IMR-90 (cell line): Measurements from ENCODE around the gene ATOH8. TPM values are rescaled to one million over a fixed set of nuclear protein-coding genes. Genes with fewer than 3 reads are reported as not detected.

Source experiments
- ATAC-seq: fragments of 200-7000 bp; cut with Tn5 transposase; 2 replicates; pipeline ENCODE4 v1.9.1; 2020; ENCODE audit warnings: low read depth, mild to moderate bottlenecking, moderate library complexity
- BruUV-seq: library from RNA; stranded (reverse); fragments of 400-500 nt; replicated peaks from 2 replicates; lab custom pipeline; 2021; lab: Mats Ljungman, UMichigan
- CTCF ChIA-PET: fragments of 300-600 bp; formaldehyde crosslinking; extraction: SDS; loops from one replicate; lab custom pipeline; 2021; ENCODE audit warnings: antibody characterized with exemption; lab: Yijun Ruan, JAX
- POLR2A ChIA-PET: fragments of 300-600 bp; sonication (Branson Sonifier 250); formaldehyde crosslinking; loops from one replicate; lab custom pipeline; 2022; ENCODE audit warnings: antibody characterized with exemption; ENCODE audit not compliant: unreplicated experiment; lab: Charles Lee
- DNase-seq: peaks from one replicate; pipeline ENCODE4 v3.0.0; 2013
- H2AFZ ChIP-seq: replicated peaks from 2 replicates; pipeline ENCODE3; 2013; ENCODE audit warnings: low read length, mild to moderate bottlenecking; ENCODE audit not compliant: poor library complexity
- H2AK5ac ChIP-seq: 2 replicates; pipeline ENCODE4 v1.6.1; 2013; ENCODE audit warnings: low read depth, low read length, inconsistent platforms
- H2AK9ac ChIP-seq: replicated peaks from 2 replicates; pipeline ENCODE3; 2013; ENCODE audit warnings: mild to moderate bottlenecking, low read depth, low read length, moderate library complexity; ENCODE audit not compliant: poor library complexity
- H2BK120ac ChIP-seq: 2 replicates; pipeline ENCODE4 v1.6.1; 2013; ENCODE audit warnings: low read depth, low read length, inconsistent platforms
- H2BK15ac ChIP-seq: 3 replicates; pipeline ENCODE4 v1.6.1; 2013; ENCODE audit warnings: low read depth, low read length, inconsistent platforms
- H2BK20ac ChIP-seq: 2 replicates; pipeline ENCODE4 v1.6.1; 2013; ENCODE audit warnings: low read depth, mild to moderate bottlenecking, inconsistent platforms, low read length, moderate library complexity
- H2BK5ac ChIP-seq: 2 replicates; pipeline ENCODE4 v1.6.1; 2013; ENCODE audit warnings: mild to moderate bottlenecking, low read depth, low read length, inconsistent platforms; ENCODE audit not compliant: poor library complexity, severe bottlenecking
- H3K14ac ChIP-seq: replicated peaks from 2 replicates; pipeline ENCODE4 v1.6.1; 2013; ENCODE audit warnings: low read depth, low read length, inconsistent platforms
- H3K18ac ChIP-seq: 2 replicates; pipeline ENCODE4 v1.6.1; 2013; ENCODE audit warnings: low read depth, low read length, control low read depth
- H3K23ac ChIP-seq: 2 replicates; pipeline ENCODE4 v1.6.1; 2013; ENCODE audit warnings: low read depth, low read length, inconsistent platforms
- H3K27ac ChIP-seq: 2 replicates; pipeline ENCODE4 v1.5.1; 2013; ENCODE audit warnings: mild to moderate bottlenecking, control low read depth, low read length; ENCODE audit not compliant: insufficient read depth
- H3K27me3 ChIP-seq: 2 replicates; pipeline ENCODE4 v1.6.1; 2013; ENCODE audit warnings: low read length; ENCODE audit not compliant: control insufficient read depth, insufficient read depth
- H3K36me3 ChIP-seq: 2 replicates; pipeline ENCODE4 v1.6.1; 2013; ENCODE audit warnings: low read length, mixed read lengths; ENCODE audit not compliant: control insufficient read depth, insufficient read depth
- H3K4ac ChIP-seq: 2 replicates; pipeline ENCODE4 v1.6.1; 2013; ENCODE audit warnings: low read depth, low read length, inconsistent platforms
- H3K4me1 ChIP-seq: 2 replicates; pipeline ENCODE4 v1.6.1; 2013; ENCODE audit warnings: low read length, mixed read lengths; ENCODE audit not compliant: control insufficient read depth, insufficient read depth
- H3K4me2 ChIP-seq: 2 replicates; pipeline ENCODE4 v1.6.1; 2013; ENCODE audit warnings: low read depth, mild to moderate bottlenecking, control low read depth, low read length, moderate library complexity
- H3K4me3 ChIP-seq: 2 replicates; pipeline ENCODE4 v1.5.1; 2013; ENCODE audit warnings: low read depth, mild to moderate bottlenecking, control low read depth, low read length, moderate library complexity; ENCODE audit not compliant: insufficient read depth
- H3K56ac ChIP-seq: 2 replicates; pipeline ENCODE4 v1.6.1; 2013; ENCODE audit warnings: low read length, inconsistent platforms; ENCODE audit not compliant: insufficient read depth; ENCODE audit errors: extremely low read depth
- H3K79me1 ChIP-seq, 2 experiments: 2 replicates each; pipeline ENCODE4 v1.6.1; 2013; ENCODE audit warnings: low read length in 2 of 2, inconsistent platforms in 1 of 2, low read depth in 1 of 2
- H3K9ac ChIP-seq: 2 replicates; pipeline ENCODE4 v1.6.1; 2013; ENCODE audit warnings: low read depth, low read length, control low read depth
- H3K9me1 ChIP-seq: 2 replicates; pipeline ENCODE4 v1.6.1; 2013; ENCODE audit warnings: low read length, inconsistent platforms; ENCODE audit not compliant: insufficient read depth
- H3K9me3 ChIP-seq: 2 replicates; pipeline ENCODE4 v1.6.1; 2013; ENCODE audit warnings: low read length; ENCODE audit not compliant: control insufficient read depth, insufficient read depth
- H4K20me1 ChIP-seq: 2 replicates; pipeline ENCODE4 v1.6.1; 2013; ENCODE audit warnings: low read length, inconsistent platforms; ENCODE audit not compliant: insufficient read depth
- H4K5ac ChIP-seq: 2 replicates; pipeline ENCODE4 v1.6.1; 2013; ENCODE audit warnings: mild to moderate bottlenecking, low read depth, low read length, control low read depth
- H4K8ac ChIP-seq, 2 experiments: 2 replicates each; pipeline ENCODE4 v1.6.1; 2013; ENCODE audit warnings: low read depth in 2 of 2, low read length in 2 of 2, control low read depth in 1 of 2, inconsistent platforms in 1 of 2
- H4K91ac ChIP-seq: 2 replicates; pipeline ENCODE4 v1.6.1; 2013; ENCODE audit warnings: low read depth, low read length, inconsistent platforms; ENCODE audit not compliant: insufficient read depth
- BHLHE40 ChIP-seq: fragments of 150-350 bp; IDR thresholded peaks from 2 replicates; pipeline ENCODE4 v1.6.1; 2016; ENCODE audit warnings: mild to moderate bottlenecking, low read depth, low read length
- CEBPB ChIP-seq: IDR thresholded peaks from 2 replicates; pipeline ENCODE4 v1.6.1; 2012; ENCODE audit warnings: low read depth, low read length, improper control_type of control experiment
- CHD1 ChIP-seq: IDR thresholded peaks from 2 replicates; pipeline ENCODE4 v1.6.1; 2012; ENCODE audit warnings: low read depth, low read length, improper control_type of control experiment
- FOS ChIP-seq: fragments of 150-350 bp; IDR thresholded peaks from 2 replicates; pipeline ENCODE4 v1.6.1; 2016; ENCODE audit warnings: low read depth, low read length
- MAFK ChIP-seq: IDR thresholded peaks from 2 replicates; pipeline ENCODE4 v1.6.1; 2012; ENCODE audit warnings: low read depth, low read length, improper control_type of control experiment
- MAZ ChIP-seq: IDR thresholded peaks from 2 replicates; pipeline ENCODE4 v1.6.1; 2012; ENCODE audit warnings: low read depth, mild to moderate bottlenecking, low read length, improper control_type of control experiment, moderate library complexity, borderline replicate concordance
- MXI1 ChIP-seq: IDR thresholded peaks from 2 replicates; pipeline ENCODE4 v1.6.1; 2012; ENCODE audit warnings: low read depth, mild to moderate bottlenecking, low read length, moderate library complexity, borderline replicate concordance
- NFE2L2 ChIP-seq: fragments of 150-350 bp; IDR thresholded peaks from 2 replicates; pipeline ENCODE4 v1.6.1; 2016; ENCODE audit warnings: low read depth, mild to moderate bottlenecking, low read length
- RAD21 ChIP-seq: IDR thresholded peaks from 2 replicates; pipeline ENCODE4 v1.6.1; 2012; ENCODE audit warnings: low read length, improper control_type of control experiment
- RCOR1 ChIP-seq: IDR thresholded peaks from 2 replicates; pipeline ENCODE4 v1.6.1; 2012; ENCODE audit warnings: mild to moderate bottlenecking, low read length, improper control_type of control experiment; ENCODE audit not compliant: insufficient replicate concordance
- RFX5 ChIP-seq: IDR thresholded peaks from 2 replicates; pipeline ENCODE4 v1.8.0; 2012; ENCODE audit warnings: low read depth, mild to moderate bottlenecking, low read length, moderate library complexity
- WGBS, 2 experiments: methylation state at CpG; one replicate each; pipeline versions ENCODE4 v1.1.5 to v1.1.7; 2013; ENCODE audit warnings: missing lambda C conversion rate in 2 of 2; ENCODE audit not compliant: insufficient read length in 1 of 2; ENCODE audit errors: extremely low coverage in 2 of 2; 5-methylcytosine and 5-hydroxymethylcytosine counted together
- dilution Hi-C: fragments of 300-500 bp; cut with HindIII; formaldehyde crosslinking; loops from one replicate; pipeline ENCODE4 v1.14.3; 2018; ENCODE audit warnings: low sequenced_read_pairs; ENCODE audit not compliant: unreplicated experiment
- in situ Hi-C: fragments of 300-500 bp; cut with MboI; formaldehyde crosslinking; loops from 3 replicates; pipeline ENCODE4 v1.14.3; 2019; ENCODE audit warnings: low sequenced_read_pairs, inconsistent platforms, mixed read lengths
- intact Hi-C: fragments of 100-400 bp; cut with micrococcal nuclease; formaldehyde crosslinking; loops from 2 replicates; pipeline ENCODE4 v1.10.0; 2022
- polyA plus RNA-seq, 3 experiments: library from polyadenylated mRNA; depleted of rRNA; stranded (reverse); fragments of >200 nt; gene quantifications; 2 replicates each; pipeline ENCODE4 v1.2.3, GENCODE V29; 2012; ENCODE audit warnings: low replicate concordance in 1 of 3
- total RNA-seq: library from RNA; depleted of rRNA; stranded (reverse); fragments of >200 nt; gene quantifications from 2 replicates; pipeline ENCODE4 v1.2.3, GENCODE V29; 2012
- TF ChIP-seq, protein P1 (sequence below): fragments of 150-350 bp; IDR thresholded peaks from 2 replicates; pipeline ENCODE4 v1.6.1; 2016; ENCODE audit warnings: low read depth, mild to moderate bottlenecking, low read length, moderate library complexity, borderline replicate concordance

The ATOH8 gene
- total and polyA plus RNA-seq, 2 of the 4 experiments (the other 2 are of a cell fraction), result 7.9 to 9.0 TPM

DNA sequence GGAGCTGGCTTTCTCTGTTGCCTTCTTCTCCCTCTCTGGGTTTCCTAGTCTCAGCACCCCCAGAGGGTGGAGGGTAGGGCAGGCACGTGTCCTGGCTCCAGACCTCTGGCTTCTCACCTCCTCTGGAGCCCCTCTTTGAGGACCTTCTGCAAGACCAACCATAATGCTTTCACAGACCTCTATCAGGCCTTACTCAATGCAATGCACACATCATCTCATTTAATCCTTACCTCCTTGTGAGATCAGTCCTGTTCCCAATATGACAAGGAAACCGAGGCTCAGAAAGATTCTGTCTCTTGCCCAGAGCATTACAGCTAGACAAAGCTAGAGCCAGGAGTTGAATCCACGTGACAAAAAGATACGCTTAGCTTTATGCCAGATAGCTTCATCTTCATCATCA lies 8.2 kb downstream of the ATOH8 start:
- in situ Hi-C loops, result no loop called here
- POLR2A ChIA-PET, result no interaction called here
- no peak overlapping the region for H3K4me2 ChIP-seq
- H4K8ac ChIP-seq, result no peak overlapping the region
- H3K4me3 ChIP-seq, result no peak overlapping the region
- ATAC-seq (no peak), DNase-seq (no peak)
- 100% methylated on average over 1 of the region's 4 CpGs; no CpG with 5 or more reads in 1 of the 2 experiments for WGBS, 2 experiments
- no TSS peak for BruUV-seq
- no peak overlapping the region for H3K18ac ChIP-seq
- H3K9me1 ChIP-seq, result peaks cover 11% of the 10 kb centered on the region; the same call in 1 of the 2 replicates
- peaks cover 19 to 79% of the 10 kb centered on the region in 2 experiments; a peak in 3 of 4 replicates for H3K79me1 ChIP-seq
- 0 out of 2 replicates have a peak overlapping the region, but pooled peaks have one; percentile 73 for H3K4ac ChIP-seq
- intact Hi-C loops, result no loop called here
- no peaks in the 10 kb centered on the region for H3K27me3 ChIP-seq
- H3K4me1 ChIP-seq, result peaks cover 21% of the 10 kb centered on the region
- H3K36me3 ChIP-seq, result peaks cover 41% of the 10 kb centered on the region
- H2AK5ac ChIP-seq, result peak overlapping the region; percentile 49
- no peak overlapping the region for H3K27ac ChIP-seq
- H2BK120ac ChIP-seq, result no peak overlapping the region
- CTCF ChIA-PET, result interaction anchor here (1.2 to 4.6 kb wide), 2 partner anchors 11 to 36 kb away, joined by 3 to 20 read pairs; no protein-coding TSS in a partner anchor
- H4K5ac ChIP-seq, result no peak overlapping the region
- H2BK20ac ChIP-seq, result peak overlapping the region; percentile 14; the same call in 1 of the 2 replicates
- TF ChIP-seq MXI1 (no peak), CEBPB (no peak), FOS (no peak), RAD21 (no peak), RFX5 (no peak), CHD1 (no peak), BHLHE40 (no peak), RCOR1 (no peak), MAZ (no peak), MAFK (no peak), NFE2L2 (no peak)
- TF ChIP-seq, protein P1, sequence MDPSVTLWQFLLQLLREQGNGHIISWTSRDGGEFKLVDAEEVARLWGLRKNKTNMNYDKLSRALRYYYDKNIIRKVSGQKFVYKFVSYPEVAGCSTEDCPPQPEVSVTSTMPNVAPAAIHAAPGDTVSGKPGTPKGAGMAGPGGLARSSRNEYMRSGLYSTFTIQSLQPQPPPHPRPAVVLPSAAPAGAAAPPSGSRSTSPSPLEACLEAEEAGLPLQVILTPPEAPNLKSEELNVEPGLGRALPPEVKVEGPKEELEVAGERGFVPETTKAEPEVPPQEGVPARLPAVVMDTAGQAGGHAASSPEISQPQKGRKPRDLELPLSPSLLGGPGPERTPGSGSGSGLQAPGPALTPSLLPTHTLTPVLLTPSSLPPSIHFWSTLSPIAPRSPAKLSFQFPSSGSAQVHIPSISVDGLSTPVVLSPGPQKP, result no peak
- H3K9ac ChIP-seq, result no peak overlapping the region
- no peaks in the 10 kb centered on the region for H3K9me3 ChIP-seq
- no peak overlapping the region for H2AK9ac ChIP-seq
- H3K56ac ChIP-seq, result no peak overlapping the region
- dilution Hi-C loops, result no loop called here
- H3K23ac ChIP-seq, result 0 out of 2 replicates have a peak overlapping the region, but pooled peaks have one; percentile 0
- no peak overlapping the region for H4K91ac ChIP-seq
- peaks cover 38% of the 10 kb centered on the region for H4K20me1 ChIP-seq
- no peak overlapping the region for H2BK15ac ChIP-seq
- no peak overlapping the region for H2AFZ ChIP-seq
- no peak overlapping the region for H3K14ac ChIP-seq
- H2BK5ac ChIP-seq, result no peak overlapping the region
